ENCODE results near the gene AWAT2.

AWAT2 gene, protein sequence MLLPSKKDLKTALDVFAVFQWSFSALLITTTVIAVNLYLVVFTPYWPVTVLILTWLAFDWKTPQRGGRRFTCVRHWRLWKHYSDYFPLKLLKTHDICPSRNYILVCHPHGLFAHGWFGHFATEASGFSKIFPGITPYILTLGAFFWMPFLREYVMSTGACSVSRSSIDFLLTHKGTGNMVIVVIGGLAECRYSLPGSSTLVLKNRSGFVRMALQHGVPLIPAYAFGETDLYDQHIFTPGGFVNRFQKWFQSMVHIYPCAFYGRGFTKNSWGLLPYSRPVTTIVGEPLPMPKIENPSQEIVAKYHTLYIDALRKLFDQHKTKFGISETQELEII
- 0 reads per million in 3 experiments for total RNA-seq

- DNase-seq, result no peak
These were observed at the start of gene AWAT2 for GRCh38 chrX:70049925-70050324. Gene AWAT2 (minus strand): TSS chrX:70049938. CDS start chrX:70049932, 6 bp downstream.

DNA sequence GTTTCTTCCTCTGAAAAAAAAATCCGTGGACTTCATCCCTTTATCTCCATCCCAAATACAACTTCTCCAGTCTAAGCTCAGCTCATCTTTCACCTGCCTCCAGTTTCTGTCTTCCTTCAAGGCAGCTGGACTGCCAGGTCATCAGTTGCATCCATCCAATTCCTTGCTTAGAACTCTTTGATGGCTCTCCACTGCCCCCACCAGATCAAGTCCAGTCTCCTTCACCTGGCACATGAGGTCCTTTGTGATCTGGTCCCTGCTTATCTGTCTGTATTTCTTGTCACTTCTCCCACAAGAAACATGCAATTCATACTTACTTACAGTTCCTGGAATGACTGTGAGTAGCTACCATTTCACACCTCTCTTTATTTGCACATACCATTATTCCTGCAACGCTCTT, 46.3 kb upstream of the AWAT2 start:
- DNase-seq, result no peak

GRCh38 chrX:70092247-70092646, 42.5 kb upstream of the AWAT2 start:
- no peak for DNase-seq

DNA sequence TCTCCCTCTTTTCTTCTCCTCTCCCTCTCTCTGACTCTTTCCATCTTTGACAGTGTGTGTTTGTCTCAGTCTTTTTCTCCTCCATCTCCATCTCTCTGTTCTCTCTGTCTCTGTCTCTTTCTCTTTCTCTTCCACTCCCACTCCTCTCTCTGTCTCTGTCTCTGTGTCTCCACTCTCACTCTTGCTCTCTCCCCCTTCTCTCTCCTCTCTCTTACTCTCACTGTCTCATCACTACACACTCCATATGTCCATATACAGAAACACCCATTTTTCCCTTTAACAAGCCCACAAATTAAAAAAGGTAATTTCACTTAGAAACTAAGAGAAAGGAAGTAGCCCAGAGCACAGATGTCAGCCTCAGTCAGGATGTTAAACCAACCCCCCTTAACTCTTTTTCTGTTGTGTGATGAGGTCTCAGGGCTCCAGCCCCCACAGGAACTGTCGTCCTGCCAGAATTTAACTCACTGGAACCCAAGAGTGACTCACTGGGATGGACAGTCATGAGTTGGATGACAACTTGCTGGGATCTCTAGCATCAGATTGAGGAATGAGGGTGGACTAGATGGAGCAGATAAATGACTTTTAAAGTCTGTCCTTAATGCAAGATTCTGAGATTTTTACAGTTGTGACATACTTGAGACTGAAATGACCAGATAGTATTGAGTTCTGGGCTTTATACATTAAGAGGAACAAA, 40.0 kb upstream of the AWAT2 start:
- DNase-seq, result no peak

DNA sequence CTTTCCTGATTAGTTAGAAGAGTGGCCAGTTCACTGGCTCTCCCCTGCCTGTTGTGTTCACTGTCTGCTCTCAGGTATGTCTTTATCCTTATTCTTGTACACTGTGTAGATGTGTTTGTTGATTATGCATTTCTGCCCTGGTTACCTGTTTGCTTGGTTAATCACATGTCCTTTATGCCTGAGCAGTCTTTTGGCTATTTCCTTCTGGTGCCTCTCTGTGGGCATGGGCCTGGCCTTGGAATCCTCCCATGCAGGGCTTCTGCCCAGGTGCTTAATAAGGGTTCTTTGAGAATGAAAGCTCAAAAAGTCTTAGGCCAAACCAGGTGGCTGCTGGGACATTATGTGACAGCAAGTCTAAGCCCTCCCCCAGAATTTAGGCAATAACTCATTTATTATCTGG, 39.0 kb upstream of the AWAT2 start:
- no peak for DNase-seq

DNA sequence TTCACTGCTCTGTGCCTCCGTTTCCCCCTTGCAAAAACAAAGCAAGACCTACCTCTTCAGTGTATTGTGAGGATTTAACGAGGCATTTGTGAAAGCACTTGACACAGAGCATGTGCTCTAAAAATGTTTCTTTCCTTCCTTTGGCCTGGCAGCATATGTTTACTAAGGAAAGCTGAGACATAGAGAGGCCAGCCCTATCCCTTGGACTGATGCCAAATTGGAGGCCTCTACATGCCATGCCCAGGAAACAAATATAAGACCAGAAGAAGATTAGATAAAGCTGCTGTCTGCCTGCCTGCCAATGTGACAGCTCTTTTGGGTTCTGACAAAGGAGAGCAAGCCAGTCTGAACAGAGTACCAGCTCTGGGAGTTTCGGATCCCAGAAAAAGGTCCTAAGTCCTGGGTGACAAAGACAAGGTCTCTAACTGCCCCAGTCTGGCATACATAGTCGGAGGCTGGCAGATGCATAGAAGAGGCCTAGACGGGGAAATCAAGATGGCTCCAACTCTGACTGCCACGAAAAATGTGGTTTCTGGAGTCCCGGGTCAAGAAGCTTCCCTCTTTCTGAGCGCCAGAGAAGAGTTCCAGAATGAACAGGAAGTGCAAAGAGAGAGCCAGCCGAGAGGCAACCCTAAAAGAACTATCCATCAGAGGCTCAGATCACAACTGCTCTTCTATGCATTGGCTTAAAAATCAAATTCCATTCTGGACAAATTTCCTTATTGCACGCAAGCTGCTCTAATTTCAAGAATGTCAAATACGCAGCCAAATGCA, 38.3 kb upstream of the AWAT2 start:
- no peak for DNase-seq

DNA sequence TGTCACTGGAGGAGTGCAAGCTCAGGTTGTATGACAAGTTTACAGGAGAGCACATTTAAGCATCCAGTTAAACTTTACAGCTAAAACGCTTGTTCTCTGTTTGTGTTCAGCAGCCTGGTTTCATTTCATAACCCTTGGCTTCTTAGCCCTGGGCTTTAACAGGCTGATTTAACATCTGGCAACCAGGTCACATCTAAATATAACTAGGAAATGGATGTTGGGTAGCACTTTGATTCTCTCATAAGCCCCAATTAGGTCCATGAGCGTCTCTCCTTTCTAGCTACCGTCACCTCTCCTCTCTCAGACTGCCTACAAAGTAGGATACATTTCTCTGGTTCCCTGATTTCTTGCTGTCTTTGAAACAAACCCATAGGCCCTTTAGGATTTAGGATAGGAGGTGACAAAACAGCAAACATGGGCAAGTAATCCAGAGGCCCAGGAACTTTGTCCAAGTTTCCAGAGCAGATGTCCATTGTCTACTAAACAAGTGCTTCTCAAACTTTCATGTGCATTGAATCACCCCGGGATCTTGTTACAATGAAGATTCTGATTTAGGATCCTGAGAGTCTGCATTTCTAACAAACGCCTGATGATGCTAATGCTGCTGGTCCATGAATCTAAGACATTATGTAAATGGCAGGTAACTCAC, 35.0 kb upstream of the AWAT2 start:
- DNase-seq, result no peak

GRCh38 chrX:70082723-70083122, 33.0 kb upstream of the AWAT2 start:
- no peak for DNase-seq

DNA sequence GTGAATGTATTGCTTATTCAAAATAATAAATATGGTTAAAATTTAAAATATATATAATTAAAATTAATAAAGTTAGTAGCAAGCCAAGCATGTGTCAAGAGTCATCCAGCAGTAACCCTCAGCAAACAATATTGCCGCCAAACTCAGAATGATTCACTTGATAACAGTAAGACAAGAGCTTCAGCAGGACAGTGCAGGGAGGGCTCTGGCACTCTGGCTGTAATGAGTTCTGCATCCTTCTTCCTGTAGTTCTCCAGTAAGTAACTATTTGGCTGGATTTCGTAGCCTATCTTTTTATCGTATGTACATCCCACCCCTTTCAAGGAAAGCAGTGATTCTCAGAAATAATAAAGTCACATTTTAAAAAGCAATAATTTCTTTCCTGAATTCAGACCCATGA, 30.1 kb upstream of the AWAT2 start:
- DNase-seq, result no peak

DNA sequence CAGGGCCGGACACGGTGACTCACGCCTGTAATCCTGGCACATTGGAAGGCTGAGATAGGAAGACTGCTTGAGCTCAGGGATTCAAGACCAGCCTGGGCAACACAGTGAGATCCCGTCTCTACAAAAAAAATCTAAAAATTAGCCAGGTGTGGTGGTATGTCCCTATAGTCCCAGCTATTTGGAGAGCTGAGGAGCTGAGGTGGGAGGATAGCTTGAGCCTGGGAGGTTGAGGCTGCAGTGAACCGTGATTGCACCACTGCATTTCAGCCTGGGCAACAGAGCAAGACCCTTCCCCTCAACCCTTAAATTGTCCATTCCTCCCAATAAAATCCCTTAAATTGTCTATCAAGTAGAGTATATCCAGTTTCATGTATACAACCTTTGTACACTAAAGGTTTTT, 29.6 kb upstream of the AWAT2 start:
- DNase-seq, result no peak

GRCh38 chrX:70066646-70067045, 16.9 kb upstream of the AWAT2 start:
- DNase-seq, result no peak

DNA sequence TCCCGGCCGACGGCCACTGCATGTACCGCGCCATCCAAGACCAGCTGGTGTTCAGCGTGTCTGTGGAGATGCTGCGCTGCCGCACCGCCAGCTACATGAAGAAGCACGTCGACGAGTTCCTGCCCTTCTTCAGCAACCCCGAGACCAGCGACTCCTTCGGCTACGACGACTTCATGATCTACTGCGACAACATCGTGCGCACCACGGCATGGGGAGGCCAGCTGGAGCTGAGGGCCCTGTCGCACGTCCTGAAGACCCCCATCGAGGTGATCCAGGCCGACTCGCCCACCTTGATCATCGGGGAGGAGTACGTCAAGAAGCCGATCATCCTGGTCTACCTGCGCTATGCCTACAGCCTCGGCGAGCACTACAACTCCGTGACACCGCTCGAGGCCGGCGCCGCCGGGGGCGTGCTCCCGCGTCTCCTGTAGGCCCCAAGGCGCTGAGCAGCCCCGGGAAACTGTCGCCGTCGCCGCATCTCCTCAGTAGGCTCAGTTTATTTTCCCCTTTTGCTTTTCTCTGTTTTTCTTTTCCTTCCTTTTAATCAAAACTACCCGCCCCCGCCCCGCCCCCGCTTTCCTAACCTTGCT, 13.3 kb upstream of the AWAT2 start:
- no peak for DNase-seq

DNA sequence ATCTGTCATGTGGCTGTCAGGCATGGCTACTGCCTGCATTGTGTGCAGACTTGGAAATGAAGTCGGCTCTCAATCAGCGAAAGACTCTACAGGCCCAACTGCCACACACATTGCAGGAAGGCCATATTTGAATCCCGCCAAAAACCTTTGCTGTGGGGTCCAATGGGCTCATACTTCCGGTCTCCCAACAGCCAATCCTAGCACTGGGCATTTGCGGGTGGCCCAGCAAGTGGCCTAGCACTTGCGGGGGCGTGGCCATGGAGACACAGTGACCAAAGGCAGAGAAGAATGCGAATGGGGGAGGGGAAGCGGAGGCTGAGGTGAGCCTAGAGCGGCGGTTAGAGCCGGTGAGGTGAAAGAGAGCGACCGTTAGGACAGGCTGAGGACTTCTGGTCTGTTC, 12.3 kb upstream of the AWAT2 start, which contains the start of gene OTUD6A:
Gene OTUD6A (plus strand): TSS at position 382 of the 400 bp plus-strand sequence. CDS start 68 bp downstream, outside the sequence.
- DNase-seq, result no peak

- DNase-seq, result no peak
These were observed 4.7 kb upstream of the AWAT2 start for GRCh38 chrX:70054391-70054790.

DNA sequence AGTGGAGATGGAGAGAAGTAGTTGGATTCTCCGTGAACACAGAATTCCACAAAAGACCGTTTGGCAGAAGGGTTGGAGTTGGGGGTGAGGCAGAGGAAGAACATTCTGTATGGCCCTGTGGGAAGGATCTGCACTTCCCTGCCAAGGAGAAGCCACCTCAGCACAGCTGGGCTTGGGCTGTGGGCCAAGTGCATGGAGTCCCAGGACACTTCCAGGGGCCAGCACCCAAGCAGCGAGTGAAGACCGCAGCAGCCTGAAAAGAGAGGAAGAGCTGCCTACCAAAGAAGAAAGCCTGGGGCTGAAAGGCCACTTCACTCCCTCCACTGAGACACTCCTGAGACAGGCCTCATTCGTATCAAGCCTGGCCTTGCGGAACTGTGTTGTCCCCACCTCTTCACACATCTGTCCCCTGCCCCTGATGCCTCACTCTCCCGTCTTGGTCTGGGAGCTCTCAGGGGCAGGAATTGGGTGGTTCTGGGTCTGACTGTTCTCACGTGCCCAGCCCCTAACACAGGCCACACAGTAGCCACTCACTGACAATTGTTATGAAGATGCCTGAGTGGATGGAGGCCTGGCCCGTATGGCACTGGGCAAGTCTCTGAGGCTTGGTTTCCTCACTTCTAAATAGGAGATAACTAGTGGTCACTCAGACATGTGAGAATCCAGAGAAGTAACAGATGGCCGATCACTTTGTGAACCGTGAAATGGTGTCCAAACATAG, 3.3 kb upstream of the AWAT2 start:
- DNase-seq, result no peak

DNA sequence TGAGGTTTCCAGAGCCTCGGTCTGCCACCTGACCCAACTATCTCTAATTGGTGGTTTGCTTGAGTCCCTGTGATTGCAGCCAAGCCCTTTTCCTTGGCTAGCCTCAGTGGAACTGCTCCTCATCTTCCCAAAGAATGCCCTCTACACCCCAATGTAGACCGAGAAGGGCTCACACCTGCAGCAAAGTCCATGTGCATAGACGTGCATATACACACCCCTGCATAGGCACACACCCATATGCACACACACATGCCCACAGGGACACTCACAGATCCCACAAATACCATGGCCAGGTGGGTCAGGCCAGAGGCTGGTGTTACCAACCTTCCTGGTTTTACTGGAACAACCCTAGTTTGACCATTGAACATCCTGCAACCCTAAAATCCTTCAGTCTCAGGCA, 332 bp downstream of the AWAT2 start:
- no peak for DNase-seq

GRCh38 chrX:70046978-70047377, 2.8 kb downstream of the AWAT2 start:
- no peak for DNase-seq

GRCh38 chrX:70044541-70045245, 5.0 kb downstream of the AWAT2 start:
- DNase-seq, result no peak

DNA sequence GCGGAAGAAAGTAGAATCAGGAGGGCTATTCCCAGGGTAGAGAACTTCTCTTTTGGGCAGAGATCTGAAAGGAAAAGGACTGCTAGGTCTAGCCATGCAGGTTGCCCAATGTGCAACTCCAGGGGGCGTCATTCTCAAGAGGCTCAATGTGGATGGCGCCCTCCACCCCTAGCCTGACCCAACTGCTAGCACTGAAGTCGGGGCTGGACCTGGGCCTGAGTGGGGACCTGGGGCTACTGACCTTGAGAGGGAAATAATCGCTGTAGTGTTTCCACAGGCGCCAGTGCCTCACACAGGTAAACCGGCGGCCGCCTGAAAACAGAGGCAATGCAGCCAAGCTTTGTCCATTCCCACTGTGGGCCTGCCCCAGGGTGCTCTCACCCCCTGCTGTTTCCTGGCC, 6.1 kb downstream of the AWAT2 start:
- DNase-seq, result no peak

DNA sequence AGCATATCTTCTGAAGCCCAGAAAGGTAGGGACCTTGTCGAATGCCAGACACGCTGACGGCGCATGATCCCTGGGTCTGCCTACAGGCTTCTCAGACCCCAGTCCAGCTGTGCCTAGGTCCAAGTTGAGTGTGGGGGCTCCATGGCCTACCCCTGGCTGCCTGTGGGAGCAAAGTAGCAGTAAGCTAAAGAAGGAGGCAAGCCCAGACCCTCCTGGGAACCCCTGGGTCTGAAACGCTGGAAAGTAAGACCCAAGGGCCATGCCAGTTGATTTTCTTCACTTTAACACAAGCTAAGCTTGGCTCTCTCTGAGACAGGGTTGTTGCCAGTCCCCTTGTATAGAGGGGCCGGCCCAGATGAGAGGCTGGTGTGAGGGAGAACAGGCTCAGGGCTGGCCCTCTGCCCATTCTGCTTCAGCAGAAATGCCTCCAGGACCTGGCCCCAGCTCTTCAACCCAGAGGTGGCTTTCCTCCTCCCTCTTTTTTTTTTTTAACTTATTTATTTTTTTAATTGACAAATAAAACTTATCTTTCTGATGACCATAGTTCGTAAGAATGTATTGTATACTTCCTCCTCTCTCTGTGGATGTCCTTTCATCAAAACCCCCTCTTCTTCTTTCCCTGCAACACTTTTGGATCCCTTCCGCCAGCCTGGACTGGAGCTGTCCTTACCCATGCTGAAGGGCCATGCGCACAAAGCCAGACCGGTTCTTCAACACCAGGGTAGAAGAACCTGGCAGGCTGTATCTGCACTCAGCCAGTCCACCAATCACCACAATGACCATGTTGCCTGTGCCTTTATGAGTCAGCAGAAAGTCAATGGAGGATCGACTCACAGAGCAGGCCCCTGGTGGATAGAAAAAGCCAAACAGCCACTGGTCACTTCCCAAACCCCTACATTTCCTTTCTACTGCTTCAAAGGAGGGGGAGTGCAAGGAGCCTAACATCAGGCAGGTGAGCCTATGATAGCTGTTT, 7.1 kb downstream of the AWAT2 start:
- DNase-seq, result no peak

Measured in central memory CD4-positive, alpha-beta T cell (primary cell).